Cortex of kidney (tissue), 1 donor: Measurements from ENCODE around the gene DSCAM.
"Not testable (repeated sequence)": the region's sequence is repeated elsewhere in the genome, so short reads cannot be mapped to it uniquely, and the experiment has no call there.

ENCODE experiments used
- DNase-seq: peaks from one replicate; lab custom pipeline; 2025; lab: John Stamatoyannopoulos, UW

Gene DSCAM

GRCh38 chr21:40250514-40251294 lies 596.3 kb downstream of the DSCAM start:
- no peak for DNase-seq

GRCh38 chr21:40244981-40245380 lies 602.0 kb downstream of the DSCAM start:
- no peak for DNase-seq

- DNase-seq = no peak
These were observed 603.3 kb downstream of the DSCAM start for GRCh38 chr21:40243685-40244084.

GRCh38 chr21:40242586-40243265 lies 604.2 kb downstream of the DSCAM start:
- no peak for DNase-seq

GRCh38 chr21:40235528-40235927 lies 611.4 kb downstream of the DSCAM start:
- no peak for DNase-seq

GRCh38 chr21:40231979-40232378 lies 615.0 kb downstream of the DSCAM start:
- no peak for DNase-seq

GRCh38 chr21:40227096-40227495 lies 619.9 kb downstream of the DSCAM start:
- DNase-seq = no peak

- DNase-seq = no peak
These were observed 631.0 kb downstream of the DSCAM start for GRCh38 chr21:40215941-40216340.

GRCh38 chr21:40210251-40210650 lies 636.7 kb downstream of the DSCAM start:
- DNase-seq = no peak

- DNase-seq = no peak
These were observed 638.0 kb downstream of the DSCAM start for GRCh38 chr21:40208948-40209345.

- no peak for DNase-seq
These were observed 638.6 kb downstream of the DSCAM start for GRCh38 chr21:40208206-40208947.

- DNase-seq = no peak
These were observed 646.0 kb downstream of the DSCAM start for GRCh38 chr21:40200946-40201345.

GRCh38 chr21:40200126-40200525 lies 646.8 kb downstream of the DSCAM start:
- DNase-seq = no peak

- DNase-seq = no peak
These were observed 652.6 kb downstream of the DSCAM start for GRCh38 chr21:40194185-40194980.

GRCh38 chr21:40191616-40192015 lies 655.3 kb downstream of the DSCAM start:
- no peak for DNase-seq

GRCh38 chr21:40191196-40191595 lies 655.8 kb downstream of the DSCAM start:
- no peak for DNase-seq

- DNase-seq = no peak
These were observed 658.9 kb downstream of the DSCAM start for GRCh38 chr21:40187946-40188654.

- no peak for DNase-seq
These were observed 659.7 kb downstream of the DSCAM start for GRCh38 chr21:40187244-40187643.

- no peak for DNase-seq
These were observed 660.9 kb downstream of the DSCAM start for GRCh38 chr21:40186045-40186444.

- no peak for DNase-seq
These were observed 661.8 kb downstream of the DSCAM start for GRCh38 chr21:40185208-40185607.

- not testable (repeated sequence) for DNase-seq
These were observed 664.5 kb downstream of the DSCAM start for GRCh38 chr21:40182491-40182890.
